HG03432 (cell line): ENCODE measurements around the gene SLC8A1.

Experiments used
- ATAC-seq: cut with Tn5 transposase; IDR thresholded peaks from one replicate; pipeline ENCODE4 v1.9.1; 2021; ENCODE audit warnings: mild to moderate bottlenecking, moderate library complexity; ENCODE audit not compliant: unreplicated experiment

The SLC8A1 gene

GRCh38 chr2:40169430-40169829 lies 282.5 kb downstream of the SLC8A1 start:
- no peak for ATAC-seq

- no peak for ATAC-seq
Measured at GRCh38 chr2:40168546-40168945, 283.3 kb downstream of the SLC8A1 start.

DNA sequence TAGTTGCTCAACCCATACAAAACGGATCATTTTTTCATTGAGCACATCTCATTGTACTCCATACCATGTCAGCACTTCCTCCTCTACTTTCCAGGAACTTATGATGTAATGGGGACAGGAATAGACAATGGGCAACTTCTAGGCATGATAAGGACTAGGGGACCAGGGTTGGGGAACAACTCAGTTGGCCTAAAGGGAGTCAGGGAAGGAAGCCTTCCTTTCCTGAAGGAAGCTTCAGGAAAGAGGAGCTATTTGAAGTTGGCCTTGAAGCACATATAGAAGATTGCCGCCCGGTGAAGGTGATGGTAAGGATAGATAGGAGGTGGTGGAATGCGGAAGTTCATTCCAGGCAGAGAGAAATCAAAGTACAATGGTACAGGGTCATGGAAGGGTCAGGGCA lies 283.9 kb downstream of the SLC8A1 start:
- ATAC-seq = no peak

DNA sequence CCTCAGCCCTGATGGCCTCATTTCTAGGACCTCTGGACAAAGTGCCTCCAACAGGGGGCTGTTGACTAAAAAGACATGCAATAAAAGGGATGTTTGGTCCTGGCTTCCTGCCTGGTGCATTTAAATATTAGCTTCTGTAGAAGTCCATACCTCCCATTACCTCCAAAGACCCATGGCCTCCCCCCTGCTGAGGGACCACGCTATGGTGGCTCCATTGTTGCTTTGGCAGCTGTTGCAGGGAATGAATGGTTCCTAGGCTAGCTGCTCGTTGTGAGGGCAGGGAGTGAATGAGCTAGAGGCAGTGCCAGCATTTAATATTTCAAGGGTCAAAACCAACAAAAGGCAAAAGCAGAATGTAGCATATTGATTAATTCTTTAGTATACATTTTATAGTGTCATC lies 285.9 kb downstream of the SLC8A1 start:
- ATAC-seq = no peak

DNA sequence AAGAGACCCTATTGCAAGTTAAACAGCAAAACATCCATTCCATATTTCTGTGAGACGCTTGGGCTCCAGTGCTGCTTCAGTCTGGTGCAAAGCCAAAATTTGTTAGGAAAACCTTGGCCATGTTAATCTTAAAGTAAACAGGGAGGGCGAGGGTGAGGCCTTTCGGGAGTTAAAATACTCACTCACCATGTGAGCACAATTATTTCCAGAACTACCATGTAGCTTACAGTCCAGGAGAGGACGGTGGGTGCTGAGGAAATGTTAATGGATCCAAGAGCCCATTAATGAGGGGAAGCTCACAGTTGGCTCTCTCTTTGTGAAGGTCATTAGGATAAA lies 286.4 kb downstream of the SLC8A1 start:
- no peak for ATAC-seq

DNA sequence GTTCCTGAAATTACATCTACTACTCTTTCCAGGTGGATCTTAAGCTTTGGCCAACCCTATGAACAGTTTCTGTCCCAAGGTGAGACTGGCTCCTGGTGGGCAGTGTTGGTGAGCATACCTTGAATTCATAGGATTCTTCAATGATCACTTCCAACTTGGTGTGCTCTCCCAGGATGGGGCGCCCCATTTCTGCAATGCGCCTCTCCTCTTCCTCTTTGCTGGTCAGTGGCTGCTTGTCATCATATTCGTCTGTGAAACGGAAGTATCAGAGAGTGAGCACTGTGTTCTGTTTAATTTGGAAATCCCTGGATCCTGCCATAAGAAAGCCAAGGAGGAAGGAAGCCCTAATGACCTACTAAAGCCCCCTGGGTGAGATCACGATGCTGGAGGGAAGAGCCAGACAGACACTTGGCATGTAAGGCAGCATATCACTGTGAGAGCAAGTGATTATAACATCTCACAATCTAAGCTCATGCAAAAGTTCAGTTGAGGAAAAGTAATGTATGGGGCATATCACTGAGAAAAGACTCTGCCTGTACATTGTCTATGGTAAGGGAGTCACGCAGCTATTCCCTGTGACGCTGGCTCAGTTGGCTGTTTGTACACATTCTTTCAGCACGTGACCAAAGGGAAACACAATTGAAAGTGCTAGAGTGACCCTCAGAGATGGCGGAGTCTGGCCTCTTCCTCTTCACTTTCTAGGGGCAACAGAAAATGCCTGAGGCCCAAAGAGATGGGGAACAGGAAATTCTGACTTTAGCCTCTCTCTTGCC lies 287.0 kb downstream of the SLC8A1 start:
- no peak for ATAC-seq

- no peak for ATAC-seq
Measured at GRCh38 chr2:40161986-40162385, 289.9 kb downstream of the SLC8A1 start.

GRCh38 chr2:40160751-40161218 lies 291.1 kb downstream of the SLC8A1 start:
- ATAC-seq = no peak

DNA sequence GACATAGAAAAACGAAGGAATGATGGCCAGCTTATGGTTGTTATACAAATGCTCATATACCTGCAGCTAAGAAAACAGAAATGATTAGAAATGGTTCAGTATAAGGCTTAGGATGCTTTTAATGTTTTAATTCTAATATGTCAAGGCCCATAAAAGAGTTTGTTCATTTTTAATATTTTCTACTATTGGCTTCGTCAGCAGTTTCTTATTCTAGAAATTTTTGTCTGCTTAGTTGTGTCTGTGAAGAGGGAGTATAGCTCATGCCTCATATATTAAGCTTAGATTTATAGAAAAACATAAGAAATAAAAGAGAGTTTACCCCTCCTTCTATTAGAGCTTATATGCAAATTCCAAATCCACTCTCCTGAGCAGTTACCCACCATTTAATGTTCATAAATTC lies 292.6 kb downstream of the SLC8A1 start:
- ATAC-seq = no peak

DNA sequence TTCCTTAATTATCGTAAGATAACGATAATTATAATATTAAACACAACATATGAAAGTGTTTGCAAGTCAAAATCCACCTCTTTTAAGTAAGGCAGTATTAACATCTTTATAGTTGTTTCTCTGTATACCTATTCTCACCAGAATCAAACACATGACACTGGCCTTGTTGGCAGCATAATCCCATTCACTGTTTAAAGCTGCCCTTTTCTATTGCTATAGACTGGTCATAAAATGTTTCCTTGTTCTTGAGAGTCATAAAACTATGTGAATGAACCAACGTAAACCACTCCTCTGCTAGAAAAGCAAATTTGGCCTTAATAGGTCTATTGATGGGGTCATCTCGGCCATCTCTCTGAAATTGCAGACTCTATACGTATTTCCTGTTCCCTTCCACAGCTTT lies 293.1 kb downstream of the SLC8A1 start:
- ATAC-seq = no peak

- ATAC-seq = no peak
Measured at GRCh38 chr2:40155728-40156127, 296.2 kb downstream of the SLC8A1 start.

DNA sequence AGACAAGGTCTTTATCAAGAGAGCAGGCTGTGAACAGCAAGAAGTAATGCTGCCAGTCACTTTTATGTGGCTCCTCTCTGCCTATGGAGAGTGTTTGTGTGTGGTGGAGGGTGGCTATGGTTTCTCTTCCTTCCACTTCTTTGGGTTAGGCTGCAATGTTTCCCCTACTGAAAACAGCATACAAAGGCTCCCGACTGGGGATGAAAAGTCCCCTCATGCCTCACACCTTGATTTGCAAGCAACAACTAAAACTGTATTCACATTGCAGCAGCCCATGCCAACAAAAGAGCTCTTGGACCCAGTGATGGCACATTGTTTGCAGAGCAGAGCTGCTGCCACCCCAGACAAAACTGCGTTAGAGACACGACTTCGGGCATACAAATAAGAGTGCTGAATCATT lies 301.6 kb downstream of the SLC8A1 start:
- ATAC-seq = no peak

GRCh38 chr2:40148334-40148733 lies 303.6 kb downstream of the SLC8A1 start:
- no peak for ATAC-seq

DNA sequence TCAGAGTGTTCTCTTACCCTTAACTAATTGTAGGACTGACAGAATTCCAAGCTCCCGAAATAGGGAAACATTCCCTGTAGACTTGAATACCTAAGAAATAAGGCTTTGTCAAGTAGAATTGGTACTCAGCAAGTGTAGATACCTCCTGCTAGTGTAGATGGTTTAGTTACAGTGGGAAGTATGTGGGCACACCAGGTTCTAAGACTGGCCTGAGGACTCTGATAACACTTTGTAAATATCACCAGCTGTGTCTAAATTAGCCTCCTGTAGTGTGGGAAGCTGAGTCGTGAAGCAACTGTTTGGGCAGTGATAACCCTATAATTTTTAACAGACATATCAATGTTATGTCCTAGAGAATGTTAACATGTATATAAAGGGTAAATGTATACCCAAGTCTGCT lies 304.5 kb downstream of the SLC8A1 start:
- ATAC-seq = no peak

GRCh38 chr2:40144022-40144421 lies 307.9 kb downstream of the SLC8A1 start:
- ATAC-seq = no peak

DNA sequence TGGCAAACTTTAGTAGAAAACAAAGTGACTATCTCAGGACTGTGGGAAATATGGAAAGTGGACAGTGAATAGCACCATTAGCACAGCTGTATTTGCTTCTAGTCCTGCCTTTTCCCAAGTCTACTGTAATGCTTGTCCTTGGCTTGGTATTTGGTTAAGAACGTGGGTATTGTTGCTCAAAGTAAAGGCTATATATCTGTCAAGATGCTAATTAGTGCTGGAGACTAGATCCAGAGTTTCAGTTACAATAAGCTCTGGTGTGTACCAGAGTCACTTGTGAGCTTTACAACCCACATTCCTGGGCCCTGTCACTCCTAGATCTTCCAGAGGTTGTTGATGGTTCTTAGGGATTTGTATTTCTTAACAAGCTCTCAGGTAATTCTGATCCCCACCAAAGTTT lies 313.6 kb downstream of the SLC8A1 start:
- ATAC-seq = no peak

- ATAC-seq = no peak
Measured at GRCh38 chr2:40131081-40131704, 320.7 kb downstream of the SLC8A1 start.

DNA sequence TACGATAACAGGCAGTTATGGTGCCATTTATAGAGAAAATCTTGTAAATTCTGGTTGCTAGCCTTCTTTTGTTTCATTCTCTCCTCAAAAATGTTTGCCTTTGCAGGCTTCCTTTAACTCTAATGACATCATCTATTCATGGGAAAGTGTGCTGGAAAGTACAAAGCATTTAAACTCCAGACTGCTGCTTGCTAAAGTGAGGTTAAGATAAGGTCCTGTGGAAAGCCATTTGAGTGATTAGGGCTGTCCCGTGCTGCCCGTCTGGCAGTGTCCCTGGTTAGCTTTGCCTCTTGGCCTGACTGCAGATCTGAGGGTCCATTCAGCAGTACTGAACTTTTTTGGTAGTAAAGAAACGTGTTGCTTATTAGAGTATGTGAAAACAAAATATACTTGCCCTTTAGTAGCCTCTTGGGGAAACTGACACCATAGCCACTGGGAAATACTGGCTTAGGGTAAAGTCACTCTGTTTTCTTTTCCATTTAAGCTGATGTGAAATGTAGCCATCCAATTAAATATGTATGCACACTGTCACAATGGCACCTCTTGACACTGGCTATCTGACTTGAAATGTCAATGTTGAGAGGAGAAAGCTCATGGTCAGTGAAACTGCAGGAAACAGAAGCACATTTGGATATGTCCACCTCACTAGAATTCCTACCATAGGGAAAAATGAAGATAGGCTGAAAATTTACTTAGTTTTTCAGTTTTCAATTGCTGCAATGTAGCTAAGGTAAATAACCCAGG lies 321.5 kb downstream of the SLC8A1 start:
- ATAC-seq = no peak

GRCh38 chr2:40129725-40130124 lies 322.2 kb downstream of the SLC8A1 start:
- no peak for ATAC-seq

DNA sequence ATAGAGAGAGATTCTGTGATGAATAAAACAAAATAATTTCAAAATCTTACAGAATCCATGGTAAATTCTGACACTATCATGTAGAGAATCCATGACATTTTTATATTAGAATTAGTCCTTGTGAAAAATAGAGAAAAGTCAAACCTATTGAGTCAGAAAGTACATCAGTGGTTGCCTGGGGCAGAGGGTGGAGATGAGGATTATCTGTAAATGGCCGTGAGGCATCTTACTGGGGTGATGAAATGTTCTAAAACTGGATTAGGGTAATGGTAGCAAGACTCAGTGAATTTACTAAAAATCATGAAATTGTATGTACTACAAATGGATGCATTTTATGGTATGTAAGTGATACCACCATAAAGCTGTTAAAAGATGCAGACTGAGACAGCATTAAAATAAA lies 323.1 kb downstream of the SLC8A1 start:
- ATAC-seq = no peak

DNA sequence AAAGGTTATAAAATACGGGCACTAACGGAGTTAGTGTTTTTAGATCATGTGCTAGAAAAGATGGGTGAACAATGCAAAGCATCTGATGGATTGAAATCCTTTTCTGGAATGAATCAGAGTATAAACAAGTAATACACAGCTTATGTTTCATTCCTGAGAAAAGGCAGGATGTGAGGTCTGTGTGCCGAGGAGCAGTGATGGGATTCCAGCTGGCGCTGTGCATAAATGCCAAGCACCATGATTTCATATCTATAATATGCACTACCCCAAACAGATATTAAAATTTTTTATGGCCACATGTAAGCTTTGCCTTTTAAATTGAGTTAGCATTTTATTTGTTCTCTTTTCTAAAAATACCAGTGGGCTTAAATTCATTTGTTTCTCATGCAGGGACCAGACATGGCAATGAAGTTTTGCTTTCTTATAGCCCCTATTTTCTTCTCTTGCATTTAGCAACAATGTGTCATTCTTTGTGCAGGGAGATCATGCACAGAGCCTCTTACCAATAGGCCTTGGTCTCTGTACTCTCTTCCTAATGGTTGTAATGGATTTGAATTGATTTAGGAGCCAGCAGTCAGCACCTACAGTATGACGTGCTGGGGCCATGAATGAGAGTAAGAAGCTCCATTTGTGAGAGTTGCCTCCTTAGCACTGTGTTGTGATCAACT lies 323.9 kb downstream of the SLC8A1 start:
- no peak for ATAC-seq

DNA sequence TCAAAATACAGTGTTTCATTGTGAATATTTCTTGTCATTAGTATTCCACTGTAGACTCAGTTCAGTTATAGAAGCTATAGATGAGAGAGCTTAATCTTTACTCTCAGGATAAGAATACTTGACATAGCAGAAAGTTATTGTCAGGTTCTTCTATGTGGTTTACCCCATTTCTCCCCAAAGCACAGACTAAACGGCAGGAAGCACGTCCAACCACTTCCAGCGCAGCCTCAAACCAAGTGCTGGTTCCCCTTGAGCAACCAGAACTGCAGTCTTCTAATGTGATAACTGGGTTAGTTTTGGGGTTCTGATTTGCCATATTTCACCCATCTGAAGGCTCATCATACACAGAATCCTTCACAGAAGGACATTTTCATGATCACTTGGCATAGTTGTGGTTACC lies 324.7 kb downstream of the SLC8A1 start:
- no peak for ATAC-seq
